GM12874 (cell line): ENCODE measurements around the gene LDLRAD4.

Experiments
- CTCF ChIP-seq: IDR thresholded peaks from 2 replicates; pipeline ENCODE4 v1.5.1; 2011; ENCODE audit warnings: low read depth, mild to moderate bottlenecking, control low read depth, low read length, moderate library complexity; ENCODE audit not compliant: insufficient read depth

LDLRAD4 gene

GRCh38 chr18:13537022-13537780 lies 318.6 kb downstream of the LDLRAD4 start:
- TF ChIP-seq CTCF: no peak

GRCh38 chr18:13538630-13539029 lies 320.1 kb downstream of the LDLRAD4 start:
- no peak for TF ChIP-seq CTCF

- no peak for TF ChIP-seq CTCF
Observed at GRCh38 chr18:13539050-13539449, 320.5 kb downstream of the LDLRAD4 start.

GRCh38 chr18:13539843-13540476 lies 321.4 kb downstream of the LDLRAD4 start:
- no peak for TF ChIP-seq CTCF

GRCh38 chr18:13540477-13541182 lies 322.1 kb downstream of the LDLRAD4 start:
- no peak for TF ChIP-seq CTCF

GRCh38 chr18:13541621-13542519 lies 323.3 kb downstream of the LDLRAD4 start:
- no peak for TF ChIP-seq CTCF

- no peak for TF ChIP-seq CTCF
Observed at GRCh38 chr18:13542520-13542847, 323.9 kb downstream of the LDLRAD4 start.
